ENCODE measurements around the gene LY6G5C. TPM values are rescaled to one million over a fixed set of nuclear protein-coding genes. Genes with fewer than 3 reads are reported as not detected.

Gene LY6G5C
- total and polyA plus RNA-seq, 4 donors, result 0.59 to 2.5 (median 1.1) TPM

- Histone ChIP-seq H3K27me3 (ENCODE audit: control insufficient read depth in 4 of 4, insufficient read depth in 4 of 4, low read length in 3 of 4) (no peaks in the 10 kb centered on the region), H3K36me3 (ENCODE audit: control insufficient read depth in 4 of 4, insufficient read depth in 3 of 4, low read depth in 1 of 4, low read length in 3 of 4) (no peaks in the 10 kb centered on the region), H3K9ac (ENCODE audit: low read depth in 1 of 2, low read length in 2 of 2) (no peak overlapping the region), H3K27ac (ENCODE audit: low read depth in 1 of 2, low read length in 2 of 2) (no peak overlapping the region), H3K4me1 (ENCODE audit: control insufficient read depth in 4 of 4, insufficient read depth in 4 of 4, low read length in 3 of 4) (no peaks in the 10 kb centered on the region), H3K4me3 (ENCODE audit: low read depth in 1 of 3, low read length in 3 of 3) (no peak overlapping the region), H3K9me3 (ENCODE audit: control insufficient read depth in 4 of 4, low read length in 3 of 4) (no peaks in the 10 kb centered on the region)
- no peak for DNase-seq (ENCODE audit: low spot score)
- TF ChIP-seq TAF1 (conservative IDR thresholded peaks at IDR 0.05) (no peak), JUND (IDR thresholded peaks at IDR 0.05) (no peak), RAD21 (IDR thresholded peaks at IDR 0.05) (no peak), FOXA1 (IDR thresholded peaks at IDR 0.05) (no peak), SP1 (IDR thresholded peaks at IDR 0.05) (no peak), CTCF (IDR thresholded peaks at IDR 0.05; ENCODE audit: low read depth, low read length, missing input control) (no peak), HNF4A (conservative IDR thresholded peaks at IDR 0.05) (no peak), ATF3 (IDR thresholded peaks at IDR 0.05) (no peak), MAX (IDR thresholded peaks at IDR 0.05) (no peak), ZBTB33 (IDR thresholded peaks at IDR 0.05) (no peak), GABPA (IDR thresholded peaks at IDR 0.05 in 1 of 2, conservative IDR thresholded peaks at IDR 0.05 in 1 of 2) (no peak), YY1 (IDR thresholded peaks at IDR 0.05) (no peak), NR2F2 (IDR thresholded peaks at IDR 0.05) (no peak), HNF4G (IDR thresholded peaks at IDR 0.05) (no peak), FOXA2 (IDR thresholded peaks at IDR 0.05) (no peak), RXRA (IDR thresholded peaks at IDR 0.05) (no peak)
- 87% methylated on average over 6 of the region's 6 CpGs for WGBS
These were observed 38.1 kb upstream of the LY6G5C start for GRCh38 chr6:31719001-31719400.

- H3K27me3 ChIP-seq (ENCODE audit: control insufficient read depth in 4 of 4, insufficient read depth in 4 of 4, low read length in 3 of 4), result no peaks in the 10 kb centered on the region
- no peak overlapping the region for H3K4me3 ChIP-seq (ENCODE audit: low read depth in 1 of 3, low read length in 3 of 3)
- H3K4me1 ChIP-seq (ENCODE audit: control insufficient read depth in 4 of 4, insufficient read depth in 4 of 4, low read length in 3 of 4), result no peaks in the 10 kb centered on the region
- WGBS, result 83% methylated on average over 1 of the region's 1 CpG
- no peak for DNase-seq (ENCODE audit: low spot score)
- no peaks in the 10 kb centered on the region for H3K36me3 ChIP-seq (ENCODE audit: control insufficient read depth in 4 of 4, insufficient read depth in 3 of 4, low read depth in 1 of 4, low read length in 3 of 4)
- no peak overlapping the region for H3K27ac ChIP-seq (ENCODE audit: low read depth in 1 of 2, low read length in 2 of 2)
- no peaks in the 10 kb centered on the region for H3K9me3 ChIP-seq (ENCODE audit: control insufficient read depth in 4 of 4, low read length in 3 of 4)
- H3K9ac ChIP-seq (ENCODE audit: low read depth in 1 of 2, low read length in 2 of 2), result no peak overlapping the region
- TF ChIP-seq CTCF (IDR thresholded peaks at IDR 0.05; ENCODE audit: low read depth, low read length, missing input control), result no peak
- TF ChIP-seq TAF1 (conservative IDR thresholded peaks at IDR 0.05), result no peak
- TF ChIP-seq JUND (IDR thresholded peaks at IDR 0.05), result no peak
- no peak for TF ChIP-seq EGR1 (IDR thresholded peaks at IDR 0.05; ENCODE audit: low read depth in 2 of 2)
- no peak for TF ChIP-seq ATF3 (IDR thresholded peaks at IDR 0.05)
- TF ChIP-seq MAX (IDR thresholded peaks at IDR 0.05), result no peak
- no peak for TF ChIP-seq ZBTB33 (IDR thresholded peaks at IDR 0.05)
- TF ChIP-seq GABPA (IDR thresholded peaks at IDR 0.05 in 1 of 2, conservative IDR thresholded peaks at IDR 0.05 in 1 of 2), result no peak
- no peak for TF ChIP-seq RXRA (IDR thresholded peaks at IDR 0.05)
- no peak for TF ChIP-seq HNF4G (IDR thresholded peaks at IDR 0.05)
- no peak for TF ChIP-seq YY1 (IDR thresholded peaks at IDR 0.05)
- no peak for TF ChIP-seq FOXA1 (IDR thresholded peaks at IDR 0.05)
- no peak for TF ChIP-seq RAD21 (IDR thresholded peaks at IDR 0.05)
- TF ChIP-seq FOXA2 (IDR thresholded peaks at IDR 0.05), result no peak
- no peak for TF ChIP-seq SP1 (IDR thresholded peaks at IDR 0.05)
- no peak for TF ChIP-seq NR2F2 (IDR thresholded peaks at IDR 0.05)
- no peak for TF ChIP-seq HNF4A (conservative IDR thresholded peaks at IDR 0.05)
- TF ChIP-seq REST (IDR thresholded peaks at IDR 0.05), result no peak
These were observed 37.4 kb upstream of the LY6G5C start for GRCh38 chr6:31718265-31718664.

Measured in liver (tissue), 9 donors.